Measurements from ENCODE around the gene EML2. TPM values are rescaled to one million over a fixed set of nuclear protein-coding genes. Genes with fewer than 3 reads are reported as not detected.
A peak's percentile ranks its signal among the peaks of the same experiment; 100 is the strongest.

Gene EML2
- total RNA-seq, 1 donor from 2014 or later, result 144 TPM

- no peaks in the 10 kb centered on the region for H3K36me3 ChIP-seq (ENCODE audit: control insufficient read depth, insufficient read depth, low read length)
- no peak for TF ChIP-seq CTCF (IDR thresholded peaks at IDR 0.05; ENCODE audit: insufficient read depth, low read length, severe bottlenecking)
- H3K4me3 ChIP-seq (ENCODE audit: low read depth, low read length), result peak overlapping the region; percentile 28
- FAIRE-seq, result no peak
- H3K27me3 ChIP-seq (ENCODE audit: control insufficient read depth, insufficient read depth, low read length), result no peaks in the 10 kb centered on the region
- DNase-seq (ENCODE audit: low read depth), result peak; percentile 65
These were observed 6.6 kb upstream of the EML2 start for GRCh38 chr19:45645631-45646344.

GRCh38 chr19:45645068-45645630 is 6.0 kb upstream of the EML2 start:
- Histone ChIP-seq H3K36me3 (ENCODE audit: control insufficient read depth, insufficient read depth, low read length) (no peaks in the 10 kb centered on the region), H3K27me3 (ENCODE audit: control insufficient read depth, insufficient read depth, low read length) (no peaks in the 10 kb centered on the region), H3K4me3 (ENCODE audit: low read depth, low read length) (no peak overlapping the region)
- TF ChIP-seq CTCF (IDR thresholded peaks at IDR 0.05; ENCODE audit: insufficient read depth, low read length, severe bottlenecking), result no peak
- DNase-seq (ENCODE audit: low read depth) (no peak), FAIRE-seq (no peak)

GRCh38 chr19:45643927-45644771 is 5.0 kb upstream of the EML2 start:
- no peak for DNase-seq (ENCODE audit: low read depth)
- Histone ChIP-seq H3K36me3 (ENCODE audit: control insufficient read depth, insufficient read depth, low read length) (no peaks in the 10 kb centered on the region), H3K27me3 (ENCODE audit: control insufficient read depth, insufficient read depth, low read length) (no peaks in the 10 kb centered on the region), H3K4me3 (ENCODE audit: low read depth, low read length) (no peak overlapping the region)
- no peak for TF ChIP-seq CTCF (IDR thresholded peaks at IDR 0.05; ENCODE audit: insufficient read depth, low read length, severe bottlenecking)
- no peak for FAIRE-seq

GRCh38 chr19:45643024-45643926 is 4.1 kb upstream of the EML2 start:
- peak; percentile 97 for TF ChIP-seq CTCF (IDR thresholded peaks at IDR 0.05; ENCODE audit: insufficient read depth, low read length, severe bottlenecking)
- no peaks in the 10 kb centered on the region for H3K27me3 ChIP-seq (ENCODE audit: control insufficient read depth, insufficient read depth, low read length)
- no peak for FAIRE-seq
- DNase-seq (ENCODE audit: low read depth), result peak; percentile 59
- H3K36me3 ChIP-seq (ENCODE audit: control insufficient read depth, insufficient read depth, low read length), result no peaks in the 10 kb centered on the region
- peak overlapping the region; percentile 14 for H3K4me3 ChIP-seq (ENCODE audit: low read depth, low read length)

GRCh38 chr19:45641274-45642105 is 2.3 kb upstream of the EML2 start:
- peaks cover 1% of the 10 kb centered on the region for H3K36me3 ChIP-seq (ENCODE audit: control insufficient read depth, insufficient read depth, low read length)

More at GRCh38 chr19:45641274-45642105, 2.3 kb upstream of the EML2 start:
- DNase-seq (ENCODE audit: low read depth), result peak; percentile 96
- TF ChIP-seq CTCF (IDR thresholded peaks at IDR 0.05; ENCODE audit: insufficient read depth, low read length, severe bottlenecking), result no peak
- Histone ChIP-seq H3K4me3 (ENCODE audit: low read depth, low read length) (peak overlapping the region; percentile 26), H3K27me3 (ENCODE audit: control insufficient read depth, insufficient read depth, low read length) (no peaks in the 10 kb centered on the region)
- FAIRE-seq, result no peak
